HG03575 (cell line): ENCODE results near the gene SFMBT2.
"Not testable (repeated sequence)": the region's sequence is repeated elsewhere in the genome, so short reads cannot be mapped to it uniquely, and the experiment has no call there.

Experiments used
- ATAC-seq: cut with Tn5 transposase; IDR thresholded peaks from one replicate; pipeline ENCODE4 v1.9.1; 2021; ENCODE audit not compliant: unreplicated experiment, insufficient number of reproducible peaks, low FRiP score; ENCODE audit errors: extremely low read depth

Gene SFMBT2

DNA sequence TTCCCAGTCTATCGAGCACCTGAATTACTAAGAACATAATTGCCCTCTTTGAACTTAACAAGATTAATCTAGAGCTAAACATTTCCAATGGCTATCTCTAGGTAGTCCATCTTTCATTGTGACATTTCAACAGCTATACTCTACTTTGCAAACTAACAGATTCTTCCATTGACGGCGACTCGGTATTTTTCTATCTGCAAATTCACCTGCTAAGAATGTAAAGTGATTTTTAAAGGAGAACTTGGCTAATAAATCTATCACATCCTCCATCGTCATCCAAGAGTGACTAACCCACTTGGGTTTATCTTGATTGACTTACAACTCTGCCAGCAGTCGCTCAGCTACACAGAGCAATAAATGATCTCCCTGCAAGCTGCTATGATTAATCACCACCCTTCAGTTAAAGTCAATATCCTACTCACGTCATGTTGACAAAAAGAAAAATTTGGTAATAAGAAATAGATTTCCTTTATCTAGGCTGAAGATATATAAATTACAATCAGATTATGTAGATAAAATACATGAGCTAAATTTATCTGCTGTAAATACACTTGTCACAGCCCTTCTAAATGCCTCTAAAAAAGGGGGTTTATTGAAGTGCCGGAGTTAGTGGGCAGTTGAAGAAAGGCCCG lies 99.5 kb downstream of the SFMBT2 start:
- ATAC-seq: no peak

DNA sequence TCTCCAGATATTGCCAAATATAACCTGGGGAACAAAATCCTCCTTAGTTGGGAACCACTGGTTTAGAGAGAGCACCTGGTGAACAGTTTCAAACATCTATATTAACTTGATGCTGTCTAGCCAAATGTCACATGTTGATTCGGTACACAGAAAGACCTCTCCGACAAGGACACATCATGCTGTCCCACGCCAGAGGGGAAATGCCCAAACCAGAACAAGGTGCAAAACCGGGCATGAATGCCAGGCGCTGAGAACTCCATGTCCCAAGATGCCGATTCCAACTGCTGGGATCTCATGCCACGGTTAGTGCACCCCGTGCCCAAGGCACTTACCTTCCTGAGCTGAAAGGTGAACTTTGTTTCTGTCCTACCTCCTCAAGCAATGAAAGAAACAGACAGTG lies 100.8 kb downstream of the SFMBT2 start:
- no peak for ATAC-seq

DNA sequence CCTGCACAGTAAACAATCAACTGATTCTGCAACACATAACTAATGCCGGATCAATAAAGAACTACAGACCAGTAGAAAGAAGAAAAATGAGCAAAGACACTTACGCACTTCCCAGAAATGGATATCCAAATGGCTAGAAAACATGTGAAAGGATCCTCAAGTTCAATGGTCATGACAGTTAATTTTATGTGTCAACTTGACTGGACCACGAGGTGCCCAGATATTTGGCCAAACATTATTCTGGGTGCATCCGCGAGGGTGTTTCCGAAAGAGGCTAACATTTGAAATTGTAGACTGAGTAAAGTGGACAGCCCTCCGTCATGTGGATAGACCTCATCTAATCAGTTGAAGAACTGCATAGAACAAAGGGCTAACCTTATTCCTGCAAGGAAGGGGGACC lies 102.0 kb downstream of the SFMBT2 start:
- ATAC-seq: no peak

DNA sequence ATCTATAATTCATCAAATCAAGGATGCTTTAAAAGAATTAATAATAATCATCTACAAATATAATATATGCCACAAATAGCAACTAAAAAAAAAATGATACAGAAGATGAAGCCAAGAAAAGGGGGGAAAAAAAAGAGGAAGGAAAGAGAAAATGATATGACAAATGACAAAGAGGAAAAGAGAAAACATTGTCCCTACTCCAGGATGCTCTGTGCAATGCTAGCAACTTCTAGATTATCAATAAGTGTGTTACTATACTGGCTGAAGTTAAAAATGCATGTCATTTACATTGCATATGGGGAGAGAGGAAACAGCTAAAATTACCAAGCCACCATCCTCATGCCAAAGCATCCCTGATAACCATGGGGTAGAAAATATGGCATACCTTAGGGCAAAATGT lies 104.2 kb downstream of the SFMBT2 start:
- no peak for ATAC-seq

DNA sequence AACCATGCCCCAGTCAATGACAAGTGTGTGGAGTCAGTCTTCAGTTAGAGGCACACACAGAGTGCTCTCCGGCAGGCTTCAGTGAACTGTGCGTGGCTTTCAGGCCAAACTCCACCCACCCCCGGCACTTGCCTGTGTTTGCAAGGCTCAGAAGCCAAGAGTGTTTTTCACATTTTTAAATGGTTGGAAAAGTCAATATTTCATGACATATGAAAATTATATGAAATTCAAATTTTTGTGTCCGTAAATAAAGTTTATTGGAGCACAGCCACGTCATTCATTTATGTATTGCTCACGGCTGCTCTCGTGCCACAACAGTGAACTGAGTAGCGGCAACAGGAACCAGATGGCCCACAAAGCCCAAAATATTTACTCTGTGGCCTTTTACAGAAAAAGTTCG lies 104.7 kb downstream of the SFMBT2 start:
- no peak for ATAC-seq

DNA sequence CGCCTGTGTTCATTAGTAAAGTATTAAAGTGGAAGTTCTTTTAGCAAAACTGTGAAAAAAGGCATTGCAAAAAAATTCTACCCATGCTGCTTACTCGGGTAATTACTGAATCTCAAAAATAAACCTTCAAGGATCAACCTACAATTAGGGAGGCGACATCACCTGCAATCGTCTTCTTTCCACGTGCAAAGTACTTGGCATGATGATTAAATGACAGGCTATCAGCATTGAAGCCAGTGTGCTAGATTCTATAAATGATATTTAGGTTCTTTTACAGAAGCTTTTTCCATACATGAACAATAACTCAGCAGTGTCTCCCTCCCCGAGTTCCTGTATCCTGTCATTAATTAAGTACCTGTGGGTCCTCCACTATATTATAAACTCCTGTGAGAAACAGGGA lies 105.8 kb downstream of the SFMBT2 start:
- ATAC-seq: no peak

DNA sequence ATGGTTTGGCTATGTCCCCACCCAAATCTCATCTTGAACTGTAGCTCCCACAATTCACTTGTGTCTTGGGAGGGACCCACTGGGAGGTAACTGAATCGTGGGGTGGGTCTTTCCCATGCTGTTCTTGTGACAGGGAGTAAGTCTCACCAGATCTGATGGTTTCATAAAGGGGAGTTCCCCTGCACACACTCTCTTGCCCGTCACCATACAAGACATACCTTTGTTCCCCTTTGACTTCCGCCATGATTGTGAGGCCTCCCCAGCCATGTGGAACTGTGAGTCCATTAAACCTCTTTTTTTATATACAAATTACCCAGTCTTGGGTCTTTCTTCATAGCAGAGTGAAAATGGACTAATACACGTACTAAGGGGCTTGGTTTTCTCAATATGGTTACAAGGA lies 106.7 kb downstream of the SFMBT2 start:
- ATAC-seq: no peak

DNA sequence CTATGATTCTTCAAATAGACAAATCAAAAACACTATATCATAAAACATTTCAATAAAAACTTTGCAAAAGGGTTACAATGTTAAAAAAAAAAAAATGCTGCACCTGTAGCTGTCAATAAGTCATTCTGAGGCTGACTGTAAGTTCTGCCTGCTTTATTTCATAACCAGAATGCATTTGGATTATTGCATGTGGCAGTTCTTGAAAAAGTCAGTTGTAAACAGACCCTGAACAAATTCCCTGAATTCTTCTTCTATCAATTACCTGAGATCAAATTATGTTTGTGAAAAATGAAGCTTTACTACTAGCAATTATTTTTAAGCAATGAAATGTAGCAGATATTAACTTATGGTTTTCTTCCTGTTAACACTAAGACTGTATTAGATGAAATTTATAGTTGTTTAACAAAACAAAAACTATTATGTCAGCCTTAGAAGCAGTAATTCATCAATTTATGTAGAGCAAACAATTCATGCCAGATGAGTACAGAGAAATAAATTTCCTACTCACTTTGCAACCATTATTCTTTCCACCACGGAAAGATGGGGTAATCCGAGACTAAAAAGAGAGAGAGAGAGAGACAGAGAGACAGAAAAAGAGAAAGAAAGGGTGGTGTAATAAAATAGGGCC lies 107.8 kb downstream of the SFMBT2 start:
- ATAC-seq: no peak

DNA sequence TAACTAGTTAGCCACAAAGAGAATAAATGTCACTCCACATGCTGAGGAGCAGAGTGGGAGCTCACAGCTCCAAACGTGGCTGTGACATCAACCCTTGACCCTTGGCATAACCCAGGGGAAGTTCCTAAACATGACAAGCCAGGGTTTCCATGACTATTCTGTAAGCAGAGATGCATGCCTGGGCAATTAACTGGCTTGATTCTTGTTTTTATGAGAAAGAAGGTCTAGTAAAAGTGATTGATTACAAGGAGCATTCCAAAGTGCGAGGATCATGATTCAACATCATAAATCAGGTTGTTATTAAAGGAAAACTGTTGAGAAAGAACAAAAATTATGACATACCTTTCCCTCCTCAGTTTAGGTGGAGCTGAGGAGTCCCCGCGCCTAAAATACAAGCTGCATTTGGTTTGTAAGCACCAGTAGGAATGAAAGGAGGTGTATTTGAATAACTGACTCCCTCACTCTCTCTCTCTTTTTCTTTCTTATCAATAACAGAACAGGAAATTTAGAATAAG lies 108.4 kb downstream of the SFMBT2 start:
- ATAC-seq: no peak

DNA sequence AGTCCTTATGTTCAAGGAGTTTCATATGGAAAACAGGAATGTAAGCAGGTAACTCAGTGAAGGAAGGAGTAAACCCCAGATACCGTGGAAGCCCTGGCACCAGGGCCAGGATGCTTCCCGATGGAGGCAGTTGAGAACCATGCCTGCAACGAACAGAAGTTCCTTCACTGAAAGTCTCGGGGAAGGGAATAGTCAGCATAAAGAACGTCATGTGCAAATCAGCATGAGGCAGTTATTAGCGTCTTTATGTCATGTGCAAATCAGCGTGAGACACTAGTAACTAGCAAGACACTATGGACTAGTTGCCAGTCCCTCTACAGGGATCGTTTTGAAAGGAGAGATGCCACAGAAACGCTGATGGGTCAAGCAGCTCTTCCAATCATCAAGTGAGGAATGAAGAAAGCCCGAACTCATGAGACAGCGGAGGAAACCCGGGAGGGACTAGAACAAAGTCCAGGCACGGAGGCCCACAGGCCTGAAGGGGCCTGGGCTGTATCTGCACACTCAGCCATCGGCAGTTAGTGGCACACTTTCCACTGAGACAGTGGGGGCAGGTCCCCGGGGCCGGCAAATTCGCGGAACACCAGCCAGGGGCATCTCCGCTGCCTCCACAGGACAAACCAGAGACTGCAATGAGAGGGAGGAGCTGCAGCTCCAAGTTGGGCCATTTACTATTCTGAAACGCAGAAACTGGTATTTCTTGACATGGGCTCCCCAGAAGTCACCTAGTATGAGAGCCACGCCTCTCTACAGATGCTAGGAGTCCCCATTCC lies 109.6 kb downstream of the SFMBT2 start:
- ATAC-seq: no peak

DNA sequence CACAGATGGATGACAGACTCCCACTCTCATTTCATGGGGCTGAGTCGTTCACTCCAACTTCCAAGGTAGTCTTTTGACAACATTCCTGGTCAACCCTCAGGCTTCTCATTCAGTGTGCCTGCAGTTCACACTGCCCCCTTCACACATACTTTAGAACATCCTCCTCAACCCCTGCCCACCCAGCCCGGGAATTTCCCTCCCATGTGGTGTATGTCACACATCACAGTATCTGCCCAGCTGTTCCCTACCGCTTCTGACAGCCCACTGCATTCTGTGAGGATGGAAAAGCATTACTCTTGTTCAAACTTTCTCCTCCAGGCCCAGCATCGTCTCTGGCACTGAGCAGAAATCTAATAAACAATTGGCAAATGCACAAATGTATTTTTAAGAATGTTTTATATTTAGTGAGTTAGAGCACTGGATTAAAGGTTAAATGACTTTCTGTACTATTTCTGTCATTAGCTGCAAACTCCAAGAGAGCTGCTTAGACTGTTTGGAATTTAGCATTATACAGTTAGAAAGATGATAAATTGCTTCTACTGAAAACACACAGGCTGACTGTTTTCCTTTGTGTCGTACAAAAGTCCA lies 110.4 kb downstream of the SFMBT2 start:
- ATAC-seq: no peak

DNA sequence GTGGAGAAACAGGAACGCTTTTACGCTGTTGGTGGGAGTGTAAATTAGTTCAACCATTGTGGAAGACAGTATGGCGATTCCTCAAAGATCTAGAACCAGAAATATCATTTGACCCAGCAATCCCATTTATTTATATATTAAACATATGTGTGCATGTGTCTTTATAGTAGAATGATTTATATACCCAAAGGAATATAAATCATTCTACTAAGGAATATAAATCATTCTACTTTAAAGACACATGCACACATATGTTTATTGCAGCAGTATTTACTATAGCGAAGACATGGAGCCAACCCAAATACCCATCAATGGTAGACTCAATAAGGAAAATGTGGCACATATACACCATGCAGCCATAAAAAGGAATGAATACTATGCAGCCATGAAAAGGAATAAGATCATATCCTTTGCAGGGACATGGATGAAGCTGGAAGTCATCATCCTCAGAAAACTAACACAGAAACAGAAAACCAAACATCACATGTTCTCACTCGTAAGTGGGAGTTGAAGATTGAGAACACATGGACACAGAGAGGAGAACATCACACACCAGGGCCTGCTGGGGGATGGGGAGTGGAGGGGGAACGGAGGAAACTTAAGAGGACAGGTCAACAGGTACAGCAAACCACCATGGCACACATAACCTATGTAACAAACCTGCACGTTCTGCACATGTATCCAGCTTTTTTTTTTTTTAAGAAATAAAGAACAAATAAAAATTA lies 111.1 kb downstream of the SFMBT2 start:
- not testable (repeated sequence) for ATAC-seq

DNA sequence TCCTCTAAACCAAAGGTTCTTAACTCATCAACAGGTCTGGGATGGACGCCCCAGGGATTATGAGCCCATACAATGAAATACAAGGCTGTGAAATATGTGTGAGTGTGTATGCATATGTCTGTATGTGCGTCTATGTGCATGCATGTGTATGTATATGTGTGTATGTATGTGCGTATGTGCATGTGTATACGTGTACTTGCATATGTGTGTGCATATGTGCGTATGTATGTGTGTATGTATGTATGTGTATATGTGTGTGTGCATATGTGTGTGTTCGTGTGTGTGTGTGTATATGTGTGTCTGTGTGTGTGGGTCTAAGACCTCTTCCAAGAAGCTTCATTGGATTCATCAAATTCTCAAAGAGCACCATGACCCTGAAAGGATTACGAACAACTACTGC lies 112.3 kb downstream of the SFMBT2 start:
- ATAC-seq: no peak

DNA sequence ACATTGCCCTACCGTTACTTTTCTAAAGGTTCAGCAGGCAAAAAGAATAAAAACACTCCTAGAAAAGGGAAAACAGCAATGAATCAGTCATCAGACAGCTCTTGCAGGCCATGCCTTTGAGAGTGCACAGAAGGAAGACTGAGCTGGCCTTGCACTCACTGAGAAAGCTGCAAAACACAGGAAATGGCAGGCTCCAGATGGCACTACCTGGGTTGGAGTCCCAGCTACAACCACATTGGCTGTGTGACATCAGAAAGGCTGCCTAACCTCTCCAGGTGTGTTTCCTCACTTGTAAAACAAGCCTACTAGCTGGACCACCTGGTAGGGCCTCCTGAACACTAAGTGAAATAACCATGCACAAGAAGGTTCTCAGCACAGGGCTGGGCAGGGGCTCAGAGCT lies 113.7 kb downstream of the SFMBT2 start:
- no peak for ATAC-seq

DNA sequence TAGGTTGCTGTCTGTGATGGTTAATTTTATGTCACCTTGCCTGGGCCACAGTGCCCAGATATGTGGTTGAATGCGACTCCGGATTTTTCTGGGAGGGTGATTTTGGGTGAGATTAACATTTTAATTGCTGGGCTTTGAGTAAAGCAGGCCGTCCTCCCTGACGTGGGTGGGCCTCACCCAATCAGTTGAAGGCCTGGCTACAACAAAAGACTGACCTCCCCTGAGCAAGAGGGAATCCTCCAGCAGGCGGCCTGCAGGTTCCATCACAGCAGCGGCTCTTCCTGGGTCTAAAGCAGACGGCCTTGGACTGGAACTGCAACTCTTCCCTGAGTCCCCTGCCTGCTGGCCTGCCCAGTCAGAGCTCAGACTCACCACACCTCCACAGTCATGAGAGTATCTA lies 114.2 kb downstream of the SFMBT2 start:
- ATAC-seq: no peak

DNA sequence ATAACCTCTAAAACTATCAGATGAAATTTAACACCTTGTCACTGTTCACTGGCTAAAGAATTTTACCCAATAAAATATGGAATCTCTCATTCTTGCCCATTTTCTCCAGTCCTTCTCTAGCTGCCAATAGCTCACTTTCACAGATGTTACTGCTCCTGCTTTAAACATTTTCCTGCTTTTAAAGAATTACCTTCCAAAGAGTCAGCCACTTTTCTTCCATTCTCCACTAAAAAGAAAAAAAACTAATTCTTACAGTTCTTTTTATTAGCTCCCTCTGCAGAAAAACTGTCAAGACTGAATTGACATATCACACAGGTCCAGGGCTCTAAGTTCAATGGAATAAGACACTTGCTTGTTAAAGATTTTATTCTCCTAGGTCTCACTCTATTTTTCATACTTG lies 114.8 kb downstream of the SFMBT2 start:
- ATAC-seq: no peak

DNA sequence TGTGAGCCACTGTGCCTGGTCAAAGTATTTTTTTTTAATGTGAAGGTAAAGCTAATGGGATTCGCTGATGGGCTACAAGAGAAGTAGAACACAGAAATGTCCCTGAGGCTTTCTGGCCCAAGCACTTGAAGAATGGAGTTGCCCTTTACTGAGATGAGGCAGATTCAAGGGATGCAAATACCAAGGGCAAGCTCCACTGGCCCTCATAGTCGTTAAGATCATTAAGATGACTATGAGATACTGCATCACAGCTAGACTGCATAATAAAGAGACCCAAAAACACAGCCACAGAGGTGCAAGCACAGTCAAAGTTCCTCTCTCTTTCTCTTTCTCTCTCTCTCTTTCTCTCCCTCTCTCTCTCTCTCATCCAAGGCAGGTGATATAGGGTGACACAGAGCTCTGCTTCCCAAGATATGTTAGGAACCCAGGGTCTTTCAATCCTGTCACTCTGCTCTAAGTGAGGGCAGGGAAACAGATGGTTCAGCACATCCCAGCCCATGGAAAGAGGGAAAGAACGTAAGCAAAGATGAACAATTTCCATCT lies 117.4 kb downstream of the SFMBT2 start:
- ATAC-seq: no peak

DNA sequence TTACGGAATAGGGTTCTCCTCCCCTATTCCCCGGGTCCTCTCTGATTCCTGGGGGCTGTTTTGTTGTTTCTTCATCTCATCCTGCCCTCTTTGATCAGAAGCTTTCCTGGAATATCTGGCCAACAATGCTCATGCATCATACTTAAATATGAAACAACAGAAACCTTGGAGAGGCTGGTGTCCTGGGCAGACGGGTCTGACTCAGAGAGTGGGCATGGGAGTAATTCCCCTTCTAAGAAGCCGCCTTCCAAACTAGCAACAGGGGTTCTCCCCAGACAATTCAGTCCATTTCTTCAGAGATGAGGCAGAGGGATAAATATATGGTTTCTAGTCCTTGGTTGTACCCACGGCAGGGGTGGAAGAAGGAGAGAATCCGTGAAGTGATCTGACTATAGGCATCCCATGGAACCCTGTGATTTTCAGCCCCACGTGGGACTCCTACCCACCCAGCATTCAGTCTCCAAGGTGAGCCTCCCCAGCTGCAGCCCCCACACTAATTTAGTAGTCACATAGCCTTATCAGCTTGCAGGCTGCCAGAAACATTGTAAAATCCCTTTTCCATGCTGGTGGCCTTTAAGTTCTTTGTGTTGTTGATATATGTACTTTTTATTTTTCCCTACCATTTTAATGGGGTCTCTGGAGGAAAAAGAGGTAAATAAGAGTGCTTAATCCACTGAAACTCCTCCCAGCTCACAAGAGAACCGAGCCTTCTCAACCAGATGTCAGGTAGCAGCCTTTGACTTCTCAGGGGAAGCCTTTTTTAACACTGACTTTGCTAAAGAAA lies 119.2 kb downstream of the SFMBT2 start:
- ATAC-seq: no peak
